Measurements from ENCODE around the gene ERN1.
A peak's percentile ranks its signal among the peaks of the same experiment; 100 is the strongest.

Gene ERN1

DNA sequence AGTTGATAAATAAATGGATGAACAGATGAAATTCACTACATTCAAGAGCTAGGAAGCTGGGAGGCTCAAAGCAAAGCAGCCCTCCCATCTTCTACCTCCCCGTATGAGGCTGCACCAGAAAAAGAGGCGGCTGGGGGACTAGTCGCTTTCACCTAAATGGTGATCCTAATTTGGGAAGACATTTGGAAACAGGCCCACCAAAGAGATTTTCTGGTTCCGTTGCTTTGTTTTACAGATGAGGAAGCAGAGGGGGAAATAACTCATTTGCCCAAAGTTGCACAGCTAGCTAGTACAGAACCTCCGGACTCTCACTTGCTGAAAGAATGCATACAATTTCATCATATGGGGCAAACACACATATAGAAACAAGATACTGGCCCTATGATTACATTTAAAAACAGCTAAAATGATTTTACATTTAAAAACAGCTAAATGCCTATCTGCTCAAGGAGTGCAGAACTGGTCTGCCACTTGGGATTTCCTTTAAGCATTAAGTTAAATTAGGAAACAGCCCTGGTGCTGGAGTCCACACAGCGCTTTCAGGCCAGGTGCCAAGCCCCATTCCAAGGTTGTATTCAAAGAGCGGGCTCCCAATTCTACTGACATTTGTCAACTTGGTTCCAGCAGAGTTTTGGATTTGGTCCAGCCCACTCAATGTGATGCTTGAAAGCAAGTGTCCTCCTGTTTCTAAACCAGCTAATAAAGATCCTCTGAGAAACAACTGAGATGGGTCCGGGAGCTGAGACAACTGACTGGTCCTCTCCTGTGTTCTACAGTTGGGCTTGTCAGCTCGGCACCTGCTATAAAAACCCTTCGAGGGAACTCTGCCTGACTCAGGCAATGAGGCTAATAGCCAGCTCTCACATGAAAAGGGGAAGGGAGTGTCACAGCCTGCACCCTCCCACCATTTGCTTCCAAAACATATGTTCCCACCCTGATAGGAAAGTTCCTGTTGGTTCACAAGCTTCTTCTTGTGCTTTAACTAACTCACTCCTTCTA is 11.7 kb downstream of the ERN1 start:
- H3K36me3 ChIP-seq (ENCODE audit: control insufficient read depth in 1 of 2, insufficient read depth in 2 of 2, low read length in 2 of 2), result peaks cover 0 to 2% of the 10 kb centered on the region in 2 experiments
- H2BK120ac ChIP-seq (ENCODE audit: insufficient read depth, low read length, poor library complexity), result no peak overlapping the region
- no peak overlapping the region for H3K4ac ChIP-seq (ENCODE audit: low read depth, low read length)
- no peak overlapping the region for H4K91ac ChIP-seq (ENCODE audit: low read depth, low read length)
- H2AK5ac ChIP-seq (ENCODE audit: low read length), result no peak overlapping the region
- no peak overlapping the region for H3K27ac ChIP-seq (ENCODE audit: low read depth, low read length)
- no CpG with 5 or more reads among the region's 10 CpGs for WGBS (ENCODE audit: extremely low coverage, insufficient coverage, insufficient read length)
- H3K4me2 ChIP-seq (ENCODE audit: low read length), result no peak overlapping the region
- no peak overlapping the region for H3K18ac ChIP-seq (ENCODE audit: low read length)
- no peak overlapping the region for H3K14ac ChIP-seq (ENCODE audit: low read length)
- H2BK12ac ChIP-seq (ENCODE audit: low read length), result no peak overlapping the region
- no peaks in the 10 kb centered on the region for H3K4me1 ChIP-seq (ENCODE audit: control insufficient read depth in 1 of 2, insufficient read depth in 2 of 2, low read length in 2 of 2)
- no peak overlapping the region for H3K23ac ChIP-seq (ENCODE audit: low read length)
- DNase-seq, result peak in 1 of 2 donors; percentile 33
- no peak overlapping the region for H3K9ac ChIP-seq (ENCODE audit: low read length)
- H2BK5ac ChIP-seq (ENCODE audit: low read depth, low read length, poor library complexity), result no peak overlapping the region
- no peak overlapping the region for H2AFZ ChIP-seq (ENCODE audit: insufficient read depth, low read length, poor library complexity)
- no peaks in the 10 kb centered on the region for H3K79me2 ChIP-seq (ENCODE audit: control insufficient read depth, insufficient read depth, low read length, poor library complexity)
- no peak overlapping the region for H4K8ac ChIP-seq (ENCODE audit: low read depth, low read length)
- H3K4me3 ChIP-seq (ENCODE audit: low read depth, low read length), result no peak overlapping the region
- H4K12ac ChIP-seq (ENCODE audit: low read depth, low read length), result no peak overlapping the region
- no peaks in the 10 kb centered on the region for H3K79me1 ChIP-seq (ENCODE audit: low read length)
- H3K27me3 ChIP-seq (ENCODE audit: insufficient read depth, low read length), result no peaks in the 10 kb centered on the region
- no peaks in the 10 kb centered on the region for H3K9me3 ChIP-seq (ENCODE audit: insufficient read depth, low read depth, low read length)

DNA sequence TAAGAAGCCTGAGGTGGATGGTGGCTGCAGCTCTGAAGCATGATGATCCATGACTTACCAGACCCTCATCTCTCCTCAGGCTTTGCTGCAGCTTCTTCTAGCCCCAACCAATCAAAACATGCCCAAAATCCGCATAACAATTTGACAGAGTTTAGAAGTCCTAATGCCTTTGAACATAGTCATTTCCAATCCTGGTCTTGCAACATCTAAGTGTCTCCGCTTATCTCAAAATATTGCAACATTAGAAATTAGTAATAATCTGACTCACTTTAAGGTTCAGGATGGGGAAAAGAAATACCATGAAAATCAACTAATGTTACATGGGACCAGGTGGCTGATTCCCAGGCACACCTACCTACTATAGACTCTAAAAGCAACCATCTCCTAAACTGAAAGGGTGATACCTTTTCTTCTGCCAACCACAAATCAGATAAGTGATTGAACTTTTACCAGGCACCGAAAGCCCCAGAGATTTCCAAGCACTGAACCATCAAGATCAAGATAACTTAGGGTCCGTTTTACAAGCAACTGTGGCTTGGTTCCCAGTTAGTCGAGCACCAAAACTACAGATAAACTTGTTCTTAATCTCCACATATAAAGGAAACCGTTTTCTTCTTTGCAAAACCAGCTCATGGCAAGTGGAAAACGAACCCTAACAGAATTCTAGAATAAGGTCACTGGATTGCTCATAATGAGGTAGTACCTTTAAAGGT is 14.0 kb downstream of the ERN1 start:
- no CpG with 5 or more reads among the region's 7 CpGs for WGBS (ENCODE audit: extremely low coverage, insufficient coverage, insufficient read length)
- Histone ChIP-seq H3K27ac (ENCODE audit: low read depth, low read length) (no peak overlapping the region), H3K4me2 (ENCODE audit: low read length) (no peak overlapping the region), H3K79me2 (ENCODE audit: control insufficient read depth, insufficient read depth, low read length, poor library complexity) (no peaks in the 10 kb centered on the region), H3K18ac (ENCODE audit: low read length) (no peak overlapping the region), H3K23ac (ENCODE audit: low read length) (no peak overlapping the region), H3K4ac (ENCODE audit: low read depth, low read length) (no peak overlapping the region), H3K36me3 (ENCODE audit: control insufficient read depth in 1 of 2, insufficient read depth in 2 of 2, low read length in 2 of 2) (peaks cover 0 to 2% of the 10 kb centered on the region in 2 experiments), H3K4me3 (ENCODE audit: low read depth, low read length) (no peak overlapping the region), H3K79me1 (ENCODE audit: low read length) (no peaks in the 10 kb centered on the region), H2BK5ac (ENCODE audit: low read depth, low read length, poor library complexity) (no peak overlapping the region), H3K9me3 (ENCODE audit: insufficient read depth, low read depth, low read length) (no peaks in the 10 kb centered on the region), H4K8ac (ENCODE audit: low read depth, low read length) (no peak overlapping the region), H2BK12ac (ENCODE audit: low read length) (no peak overlapping the region), H2BK120ac (ENCODE audit: insufficient read depth, low read length, poor library complexity) (no peak overlapping the region), H3K4me1 (ENCODE audit: control insufficient read depth in 1 of 2, insufficient read depth in 2 of 2, low read length in 2 of 2) (no peaks in the 10 kb centered on the region), H2AFZ (ENCODE audit: insufficient read depth, low read length, poor library complexity) (no peak overlapping the region), H4K12ac (ENCODE audit: low read depth, low read length) (no peak overlapping the region), H3K9ac (ENCODE audit: low read length) (no peak overlapping the region), H3K14ac (ENCODE audit: low read length) (no peak overlapping the region), H2AK5ac (ENCODE audit: low read length) (no peak overlapping the region), H3K27me3 (ENCODE audit: insufficient read depth, low read length) (no peaks in the 10 kb centered on the region), H4K91ac (ENCODE audit: low read depth, low read length) (no peak overlapping the region)
- DNase-seq, result peak; percentile 68 to 95

DNA sequence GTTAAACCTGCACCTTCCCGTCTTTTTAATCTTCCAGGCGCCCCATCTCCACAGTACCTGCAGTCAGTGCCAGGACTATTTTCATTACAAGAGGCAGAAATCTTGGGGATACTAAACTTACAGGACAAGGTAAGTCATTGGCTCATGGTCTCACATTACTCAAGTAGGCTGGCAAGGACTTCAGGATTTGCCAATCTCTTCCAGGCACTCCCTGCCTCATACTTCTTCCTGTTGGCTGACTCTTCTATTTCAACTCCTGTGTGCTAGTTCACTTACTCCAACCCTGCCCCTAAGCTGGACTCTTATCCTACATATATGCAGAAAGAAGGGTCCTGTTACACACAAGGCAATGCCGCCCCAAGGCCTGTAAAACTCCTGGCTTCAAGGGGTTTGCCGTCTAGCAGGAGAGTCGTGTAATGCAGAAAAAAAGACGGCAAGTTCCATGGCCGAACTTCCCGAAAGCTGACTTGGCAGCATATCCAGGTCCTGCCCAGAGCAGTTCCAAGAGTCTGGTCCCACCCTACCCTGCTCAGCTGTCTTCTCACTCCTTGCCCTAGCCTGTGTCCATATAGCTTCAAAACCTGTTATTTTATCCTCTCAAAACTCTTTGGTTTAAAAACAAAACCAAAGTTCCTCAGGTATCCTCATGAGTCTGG is 14.8 kb downstream of the ERN1 start:
- Histone ChIP-seq H2BK5ac (ENCODE audit: low read depth, low read length, poor library complexity) (no peak overlapping the region), H3K9me3 (ENCODE audit: insufficient read depth, low read depth, low read length) (no peaks in the 10 kb centered on the region), H2BK120ac (ENCODE audit: insufficient read depth, low read length, poor library complexity) (no peak overlapping the region), H3K4me2 (ENCODE audit: low read length) (no peak overlapping the region), H4K8ac (ENCODE audit: low read depth, low read length) (no peak overlapping the region), H2AK5ac (ENCODE audit: low read length) (no peak overlapping the region), H3K4me3 (ENCODE audit: low read depth, low read length) (no peak overlapping the region), H3K27ac (ENCODE audit: low read depth, low read length) (no peak overlapping the region), H3K36me3 (ENCODE audit: control insufficient read depth in 1 of 2, insufficient read depth in 2 of 2, low read length in 2 of 2) (no peaks in the 10 kb centered on the region), H3K4ac (ENCODE audit: low read depth, low read length) (no peak overlapping the region), H3K23ac (ENCODE audit: low read length) (no peak overlapping the region), H3K4me1 (ENCODE audit: control insufficient read depth in 1 of 2, insufficient read depth in 2 of 2, low read length in 2 of 2) (peaks cover 4 to 5% of the 10 kb centered on the region in 2 experiments), H2BK12ac (ENCODE audit: low read length) (no peak overlapping the region), H4K91ac (ENCODE audit: low read depth, low read length) (no peak overlapping the region), H3K9ac (ENCODE audit: low read length) (no peak overlapping the region), H3K27me3 (ENCODE audit: insufficient read depth, low read length) (no peaks in the 10 kb centered on the region), H3K79me2 (ENCODE audit: control insufficient read depth, insufficient read depth, low read length, poor library complexity) (no peaks in the 10 kb centered on the region), H4K12ac (ENCODE audit: low read depth, low read length) (no peak overlapping the region), H2AFZ (ENCODE audit: insufficient read depth, low read length, poor library complexity) (no peak overlapping the region), H3K14ac (ENCODE audit: low read length) (no peak overlapping the region), H3K18ac (ENCODE audit: low read length) (no peak overlapping the region), H3K79me1 (ENCODE audit: low read length) (no peaks in the 10 kb centered on the region)
- no peak for DNase-seq
- no CpG with 5 or more reads among the region's 8 CpGs for WGBS (ENCODE audit: extremely low coverage, insufficient coverage, insufficient read length)

DNA sequence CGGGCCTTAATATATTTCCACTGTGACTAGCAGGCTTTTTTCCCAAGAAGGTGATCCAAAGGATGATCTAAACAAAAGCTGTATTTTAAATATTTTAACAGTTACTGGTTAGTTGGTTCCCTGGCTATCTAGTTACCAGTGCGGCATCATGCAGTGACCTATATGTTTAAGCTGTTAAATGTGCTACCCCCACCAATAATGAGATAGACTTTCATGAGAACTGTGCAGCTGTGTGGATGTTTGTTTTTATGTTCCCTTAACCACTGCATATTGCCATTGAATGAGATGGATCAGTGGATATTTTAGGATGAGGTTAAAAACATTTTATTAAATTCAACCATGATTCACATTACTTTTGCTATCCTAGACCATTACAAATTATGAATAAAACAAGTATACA is 16.9 kb downstream of the ERN1 start:
- H2AFZ ChIP-seq (ENCODE audit: insufficient read depth, low read length, poor library complexity), result no peak overlapping the region
- H3K79me1 ChIP-seq (ENCODE audit: low read length), result peaks cover 2% of the 10 kb centered on the region
- H3K14ac ChIP-seq (ENCODE audit: low read length), result no peak overlapping the region
- no peak overlapping the region for H3K4ac ChIP-seq (ENCODE audit: low read depth, low read length)
- H4K8ac ChIP-seq (ENCODE audit: low read depth, low read length), result no peak overlapping the region
- H4K91ac ChIP-seq (ENCODE audit: low read depth, low read length), result no peak overlapping the region
- H4K12ac ChIP-seq (ENCODE audit: low read depth, low read length), result no peak overlapping the region
- no peaks in the 10 kb centered on the region for H3K36me3 ChIP-seq (ENCODE audit: control insufficient read depth in 1 of 2, insufficient read depth in 2 of 2, low read length in 2 of 2)
- H2BK12ac ChIP-seq (ENCODE audit: low read length), result no peak overlapping the region
- no peak overlapping the region for H2BK5ac ChIP-seq (ENCODE audit: low read depth, low read length, poor library complexity)
- no peak overlapping the region for H3K27ac ChIP-seq (ENCODE audit: low read depth, low read length)
- no peak overlapping the region for H3K9ac ChIP-seq (ENCODE audit: low read length)
- no peak overlapping the region for H2BK120ac ChIP-seq (ENCODE audit: insufficient read depth, low read length, poor library complexity)
- no peak overlapping the region for H3K4me2 ChIP-seq (ENCODE audit: low read length)
- no peaks in the 10 kb centered on the region for H3K27me3 ChIP-seq (ENCODE audit: insufficient read depth, low read length)
- H3K79me2 ChIP-seq (ENCODE audit: control insufficient read depth, insufficient read depth, low read length, poor library complexity), result no peaks in the 10 kb centered on the region
- no CpG with 5 or more reads among the region's 2 CpGs for WGBS (ENCODE audit: extremely low coverage, insufficient coverage, insufficient read length)
- H3K4me1 ChIP-seq (ENCODE audit: control insufficient read depth in 1 of 2, insufficient read depth in 2 of 2, low read length in 2 of 2), result peaks cover 4 to 11% of the 10 kb centered on the region in 2 experiments
- H3K18ac ChIP-seq (ENCODE audit: low read length), result no peak overlapping the region
- no peak overlapping the region for H3K23ac ChIP-seq (ENCODE audit: low read length)
- DNase-seq, result no peak
- no peaks in the 10 kb centered on the region for H3K9me3 ChIP-seq (ENCODE audit: insufficient read depth, low read depth, low read length)
- H2AK5ac ChIP-seq (ENCODE audit: low read length), result no peak overlapping the region
- H3K4me3 ChIP-seq (ENCODE audit: low read depth, low read length), result no peak overlapping the region
